ENCODE measurements around the gene ELL. TPM values are rescaled to one million over a fixed set of nuclear protein-coding genes. Genes with fewer than 3 reads are reported as not detected.

Gene ELL
- total and polyA plus RNA-seq, 9 of the 15 experiments (the other 6 are each of a cell fraction or from before 2014, with no cell fraction given) = 0.24 to 22.5 (median 4.1) TPM

DNA sequence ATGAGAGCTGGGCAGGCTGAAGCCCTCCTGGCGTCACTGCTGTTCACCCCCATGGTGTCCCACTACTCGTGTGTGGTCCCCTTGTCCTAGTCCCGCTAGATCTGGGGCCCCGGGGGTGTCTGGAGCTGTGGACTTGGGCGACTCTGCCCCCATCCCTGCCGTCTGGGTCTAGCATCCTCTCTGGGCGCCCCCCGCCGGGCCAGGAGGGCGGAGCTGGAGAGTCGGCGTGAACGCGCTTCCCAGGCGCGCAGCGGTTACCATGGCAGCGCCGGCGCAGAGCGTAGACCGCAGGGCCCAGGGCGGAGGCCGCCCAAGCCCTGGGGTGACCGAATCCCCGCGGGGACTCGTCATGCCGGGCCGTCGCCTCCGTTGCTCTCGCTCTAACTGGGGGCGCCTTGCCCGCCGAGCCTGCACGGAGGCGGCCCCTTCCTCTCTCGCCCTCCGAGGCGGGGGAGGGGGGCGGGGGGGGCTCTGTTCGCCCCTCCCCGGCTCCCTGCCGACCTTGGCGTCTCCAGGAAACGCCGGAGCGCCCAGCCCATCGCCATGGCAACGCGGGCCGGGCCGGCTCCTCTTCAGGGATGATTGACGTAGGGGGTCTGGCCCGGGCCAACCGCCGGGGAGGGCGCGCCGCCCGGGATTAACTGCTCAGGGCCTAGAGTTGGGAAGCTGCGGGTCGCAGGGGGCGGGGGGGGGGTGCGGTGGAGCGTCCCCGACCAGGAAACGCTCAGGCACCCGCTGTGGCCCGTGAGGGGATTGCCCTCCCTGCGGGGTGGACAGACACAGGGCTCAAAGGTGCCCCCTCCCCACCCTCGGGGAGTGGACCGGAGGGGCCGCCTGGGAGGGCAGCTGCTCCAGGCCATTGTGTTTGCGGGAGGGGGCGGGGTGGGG lies 92.8 kb downstream of the ELL start (continued):
- TF ChIP-seq RNF219 (CRISPR knock-in tag; IDR thresholded peaks at IDR 0.05) = no peak
- no peak for TF ChIP-seq BRD4 (IDR thresholded peaks at IDR 0.05)
- TF ChIP-seq ZBTB8A (IDR thresholded peaks at IDR 0.05; ENCODE audit: partially characterized antibody) = no peak
- TF ChIP-seq KAT7 (CRISPR knock-in tag; IDR thresholded peaks at IDR 0.05; ENCODE audit: borderline replicate concordance) = no peak
- TF ChIP-seq, protein P1, sequence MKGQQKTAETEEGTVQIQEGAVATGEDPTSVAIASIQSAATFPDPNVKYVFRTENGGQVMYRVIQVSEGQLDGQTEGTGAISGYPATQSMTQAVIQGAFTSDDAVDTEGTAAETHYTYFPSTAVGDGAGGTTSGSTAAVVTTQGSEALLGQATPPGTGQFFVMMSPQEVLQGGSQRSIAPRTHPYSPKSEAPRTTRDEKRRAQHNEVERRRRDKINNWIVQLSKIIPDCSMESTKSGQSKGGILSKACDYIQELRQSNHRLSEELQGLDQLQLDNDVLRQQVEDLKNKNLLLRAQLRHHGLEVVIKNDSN (CRISPR knock-in tag; IDR thresholded peaks at IDR 0.05) = no peak
- no peak for TF ChIP-seq TRIM24 (IDR thresholded peaks at IDR 0.05)
- no peak for TF ChIP-seq NR2C2 (CRISPR knock-in tag; IDR thresholded peaks at IDR 0.05)
- TF ChIP-seq NR2C2 (tag; IDR thresholded peaks at IDR 0.05) = no peak
- no peak for TF ChIP-seq U2AF2 (optimal IDR thresholded peaks at IDR 0.05; ENCODE audit: low read depth, low read length)
- TF ChIP-seq, protein P2, sequence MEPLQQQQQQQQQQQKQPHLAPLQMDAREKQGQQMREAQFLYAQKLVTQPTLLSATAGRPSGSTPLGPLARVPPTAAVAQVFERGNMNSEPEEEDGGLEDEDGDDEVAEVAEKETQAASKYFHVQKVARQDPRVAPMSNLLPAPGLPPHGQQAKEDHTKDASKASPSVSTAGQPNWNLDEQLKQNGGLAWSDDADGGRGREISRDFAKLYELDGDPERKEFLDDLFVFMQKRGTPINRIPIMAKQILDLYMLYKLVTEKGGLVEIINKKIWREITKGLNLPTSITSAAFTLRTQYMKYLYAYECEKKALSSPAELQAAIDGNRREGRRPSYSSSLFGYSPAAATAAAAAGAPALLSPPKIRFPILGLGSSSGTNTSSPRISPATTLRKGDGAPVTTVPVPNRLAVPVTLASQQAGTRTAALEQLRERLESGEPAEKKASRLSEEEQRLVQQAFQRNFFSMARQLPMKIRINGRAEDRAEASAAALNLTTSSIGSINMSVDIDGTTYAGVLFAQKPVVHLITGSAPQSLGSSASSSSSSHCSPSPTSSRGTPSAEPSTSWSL (CRISPR knock-in tag; IDR thresholded peaks at IDR 0.05; ENCODE audit: borderline replicate concordance) = no peak
- TF ChIP-seq, protein P3, sequence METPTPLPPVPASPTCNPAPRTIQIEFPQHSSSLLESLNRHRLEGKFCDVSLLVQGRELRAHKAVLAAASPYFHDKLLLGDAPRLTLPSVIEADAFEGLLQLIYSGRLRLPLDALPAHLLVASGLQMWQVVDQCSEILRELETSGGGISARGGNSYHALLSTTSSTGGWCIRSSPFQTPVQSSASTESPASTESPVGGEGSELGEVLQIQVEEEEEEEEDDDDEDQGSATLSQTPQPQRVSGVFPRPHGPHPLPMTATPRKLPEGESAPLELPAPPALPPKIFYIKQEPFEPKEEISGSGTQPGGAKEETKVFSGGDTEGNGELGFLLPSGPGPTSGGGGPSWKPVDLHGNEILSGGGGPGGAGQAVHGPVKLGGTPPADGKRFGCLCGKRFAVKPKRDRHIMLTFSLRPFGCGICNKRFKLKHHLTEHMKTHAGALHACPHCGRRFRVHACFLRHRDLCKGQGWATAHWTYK (CRISPR knock-in tag; IDR thresholded peaks at IDR 0.05) = 0 out of 2 replicates have a peak, but pooled peaks have one; percentile 35
- TF ChIP-seq ERF (CRISPR knock-in tag; IDR thresholded peaks at IDR 0.05) = peak; percentile 21; the same call in 1 of the 2 replicates
- TF ChIP-seq, protein P4, sequence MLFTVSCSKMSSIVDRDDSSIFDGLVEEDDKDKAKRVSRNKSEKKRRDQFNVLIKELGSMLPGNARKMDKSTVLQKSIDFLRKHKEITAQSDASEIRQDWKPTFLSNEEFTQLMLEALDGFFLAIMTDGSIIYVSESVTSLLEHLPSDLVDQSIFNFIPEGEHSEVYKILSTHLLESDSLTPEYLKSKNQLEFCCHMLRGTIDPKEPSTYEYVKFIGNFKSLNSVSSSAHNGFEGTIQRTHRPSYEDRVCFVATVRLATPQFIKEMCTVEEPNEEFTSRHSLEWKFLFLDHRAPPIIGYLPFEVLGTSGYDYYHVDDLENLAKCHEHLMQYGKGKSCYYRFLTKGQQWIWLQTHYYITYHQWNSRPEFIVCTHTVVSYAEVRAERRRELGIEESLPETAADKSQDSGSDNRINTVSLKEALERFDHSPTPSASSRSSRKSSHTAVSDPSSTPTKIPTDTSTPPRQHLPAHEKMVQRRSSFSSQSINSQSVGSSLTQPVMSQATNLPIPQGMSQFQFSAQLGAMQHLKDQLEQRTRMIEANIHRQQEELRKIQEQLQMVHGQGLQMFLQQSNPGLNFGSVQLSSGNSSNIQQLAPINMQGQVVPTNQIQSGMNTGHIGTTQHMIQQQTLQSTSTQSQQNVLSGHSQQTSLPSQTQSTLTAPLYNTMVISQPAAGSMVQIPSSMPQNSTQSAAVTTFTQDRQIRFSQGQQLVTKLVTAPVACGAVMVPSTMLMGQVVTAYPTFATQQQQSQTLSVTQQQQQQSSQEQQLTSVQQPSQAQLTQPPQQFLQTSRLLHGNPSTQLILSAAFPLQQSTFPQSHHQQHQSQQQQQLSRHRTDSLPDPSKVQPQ (CRISPR knock-in tag; IDR thresholded peaks at IDR 0.05; ENCODE audit: borderline replicate concordance) = no peak
